Measurements from ENCODE around the gene APOC4. TPM values are rescaled to one million over a fixed set of nuclear protein-coding genes. Genes with fewer than 3 reads are reported as not detected.

Gene APOC4
- total and polyA plus RNA-seq, 2 experiments from 2014 or later: not detected

- Mint-ChIP-seq H3K4me3 (no peak overlapping the region), H3K27me3 (ENCODE audit: insufficient read depth, low read depth, poor library complexity) (peaks cover 16% of the 10 kb centered on the region), H3K9me3 (no peaks in the 10 kb centered on the region; the same call in 2 of the 3 replicates), H3K36me3 (ENCODE audit: low read depth) (peaks cover 14% of the 10 kb centered on the region), H3K27ac (no peak overlapping the region), H3K4me1 (peaks cover 22% of the 10 kb centered on the region)
- Histone ChIP-seq H3K27ac (ENCODE audit: low read depth) (no peak overlapping the region; the same call in 1 of the 2 replicates), H3F3A (replicated peaks; ENCODE audit: low read depth) (peaks cover 15% of the 10 kb centered on the region; the same call in 1 of the 2 replicates), H3K27me3 (ENCODE audit: insufficient read depth) (no peaks in the 10 kb centered on the region), H3K4me2 (no peak overlapping the region), H3K4me1 (ENCODE audit: insufficient read depth) (peaks cover 5% of the 10 kb centered on the region), H3K79me2 (replicated peaks; ENCODE audit: insufficient read depth) (peaks cover 63% of the 10 kb centered on the region), H3K4me3 (no peak overlapping the region), H2AFZ (no peak overlapping the region), H3K36me3 (ENCODE audit: insufficient read depth) (0 out of 2 replicates have a peak, but pooled peaks cover 6% of the 10 kb centered on the region), H4K20me1 (replicated peaks; ENCODE audit: insufficient read depth) (peaks cover 15% of the 10 kb centered on the region), H3K9me2 (ENCODE audit: insufficient read depth) (no peaks in the 10 kb centered on the region)
- ATAC-seq (no peak), DNase-seq (ENCODE audit: low spot score) (no peak)
- no peak for TF ChIP-seq ZNF114 (CRISPR knock-in tag; IDR thresholded peaks at IDR 0.05)
- no peak for TF ChIP-seq EZH2 (IDR thresholded peaks at IDR 0.05; ENCODE audit: low read depth, unreplicated experiment)
- TF ChIP-seq REST (IDR thresholded peaks at IDR 0.05; ENCODE audit: unreplicated experiment): no peak
- no peak for TF ChIP-seq CTCF (conservative IDR thresholded peaks at IDR 0.05; ENCODE audit: low read depth in 2 of 2)
- no peak for TF ChIP-seq JUNB (IDR thresholded peaks at IDR 0.05; ENCODE audit: unreplicated experiment)
- TF ChIP-seq ZNF331 (CRISPR knock-in tag; IDR thresholded peaks at IDR 0.05; ENCODE audit: low read depth): no peak
- TF ChIP-seq CREB1 (CRISPR knock-in tag; IDR thresholded peaks at IDR 0.05; ENCODE audit: low read depth): no peak
- no peak for TF ChIP-seq EZH2phosphoT487 (IDR thresholded peaks at IDR 0.05; ENCODE audit: unreplicated experiment)
- no peak for TF ChIP-seq POLR2AphosphoS5 (IDR thresholded peaks at IDR 0.05; ENCODE audit: low read depth)
- no peak for TF ChIP-seq ZNF462 (CRISPR knock-in tag; IDR thresholded peaks at IDR 0.05)
- TF ChIP-seq NANOG (IDR thresholded peaks at IDR 0.05; ENCODE audit: borderline replicate concordance): no peak
- TF ChIP-seq STAT1 (IDR thresholded peaks at IDR 0.05; ENCODE audit: unreplicated experiment): no peak
- no peak for TF ChIP-seq ETS1 (IDR thresholded peaks at IDR 0.05)
Measured at GRCh38 chr19:44958090-44958489, 16.1 kb downstream of the APOC4 start.

All from GM23338 (cell line).